HG02981 (cell line): Measurements from ENCODE around the gene BCL2A1.
"Not testable (repeated sequence)": the region's sequence is repeated elsewhere in the genome, so short reads cannot be mapped to it uniquely, and the experiment has no call there.

ENCODE experiments used
- ATAC-seq: cut with Tn5 transposase; IDR thresholded peaks from one replicate; pipeline ENCODE4 v1.9.1; 2021; ENCODE audit warnings: mild to moderate bottlenecking, moderate library complexity; ENCODE audit not compliant: unreplicated experiment

BCL2A1 gene

GRCh38 chr15:79962178-79962577 is 8.8 kb downstream of the BCL2A1 start:
- no peak for ATAC-seq

- no peak for ATAC-seq
These were observed 10.3 kb downstream of the BCL2A1 start for GRCh38 chr15:79960502-79961212.

DNA sequence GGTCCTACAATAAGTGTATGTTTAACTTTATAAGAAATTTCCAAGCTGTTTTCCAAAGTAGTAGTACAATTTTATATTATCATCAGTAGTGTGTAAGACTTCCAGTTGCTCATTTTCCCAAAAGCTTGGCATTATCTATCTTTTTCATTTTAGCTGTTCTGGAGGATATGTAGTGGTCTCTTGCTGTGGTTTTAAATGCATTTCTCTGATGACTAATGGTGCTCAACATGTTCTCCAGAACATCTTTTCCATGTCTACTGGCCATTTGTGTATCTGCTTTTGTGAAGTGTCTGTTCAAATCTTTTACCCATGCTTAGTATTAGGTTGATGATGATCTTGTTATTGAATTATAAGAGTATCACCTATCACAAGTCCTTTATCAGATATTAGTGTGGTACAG is 13.3 kb downstream of the BCL2A1 start:
- no peak for ATAC-seq

GRCh38 chr15:79956354-79956939 is 14.5 kb downstream of the BCL2A1 start:
- no peak for ATAC-seq

DNA sequence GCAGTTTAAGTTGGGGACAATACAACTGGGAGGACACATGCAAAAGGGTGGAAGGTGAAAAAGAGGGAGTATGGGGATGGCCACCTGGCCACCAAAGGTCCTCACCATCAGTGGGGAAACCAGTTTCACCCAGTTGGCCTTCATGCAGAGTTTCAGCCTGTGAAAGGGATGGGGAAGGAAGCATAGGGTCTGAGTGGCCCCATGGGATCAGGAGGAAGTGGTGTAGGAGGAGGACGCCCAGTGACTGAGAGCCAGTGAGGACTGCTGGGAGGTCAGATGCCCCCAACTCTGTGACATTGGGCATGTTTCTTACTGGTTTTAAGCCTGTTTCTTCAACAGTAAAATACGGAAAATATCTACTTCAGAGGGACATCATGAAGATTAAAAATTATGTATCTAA is 16.3 kb downstream of the BCL2A1 start:
- ATAC-seq = no peak

GRCh38 chr15:79953951-79954444 is 17.0 kb downstream of the BCL2A1 start:
- ATAC-seq = no peak

DNA sequence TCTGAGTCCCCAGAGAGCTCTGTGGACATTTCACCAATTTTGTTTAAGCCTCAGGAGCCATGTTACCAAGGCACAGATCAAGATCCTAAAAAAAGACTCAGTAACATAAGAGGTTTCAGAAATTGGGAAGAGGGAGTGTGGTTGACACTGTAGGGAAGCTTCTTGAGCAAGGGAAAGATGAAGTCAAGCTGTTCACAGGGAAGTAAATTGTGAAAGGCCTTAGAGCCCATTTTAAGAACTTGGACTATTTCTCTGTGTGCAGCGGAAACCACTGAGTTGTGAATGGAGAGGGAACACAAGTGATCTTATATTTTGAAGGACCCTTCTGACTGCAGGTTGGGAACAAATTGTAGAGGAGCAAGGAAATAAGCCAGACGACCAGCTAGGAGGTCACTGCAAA is 18.7 kb downstream of the BCL2A1 start:
- ATAC-seq = no peak

- ATAC-seq = no peak
These were observed 20.7 kb downstream of the BCL2A1 start for GRCh38 chr15:79950247-79950646.

GRCh38 chr15:79948761-79949160 is 22.2 kb downstream of the BCL2A1 start:
- ATAC-seq = no peak

GRCh38 chr15:79948095-79948695 is 22.8 kb downstream of the BCL2A1 start:
- no peak for ATAC-seq

- no peak for ATAC-seq
These were observed 24.0 kb downstream of the BCL2A1 start for GRCh38 chr15:79947009-79947408.

DNA sequence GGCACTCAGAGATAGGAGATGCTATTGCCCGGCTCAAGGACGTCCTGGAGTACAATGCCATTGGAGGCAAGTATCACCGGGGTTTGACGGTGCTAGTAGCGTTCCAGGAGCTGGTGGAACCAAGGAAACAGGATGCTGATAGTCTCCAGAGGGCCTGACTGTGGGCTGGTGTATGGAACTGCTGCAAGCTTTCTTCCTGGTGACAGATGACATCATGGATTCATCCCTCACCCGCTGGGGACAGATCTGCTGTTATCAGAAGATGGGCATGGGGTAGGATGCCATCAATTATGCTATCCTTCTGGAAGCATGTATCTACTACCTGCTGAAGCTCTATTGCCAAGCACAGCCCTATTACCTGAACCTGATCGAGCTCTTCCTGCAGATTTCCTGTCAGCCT is 26.4 kb downstream of the BCL2A1 start:
- no peak for ATAC-seq

GRCh38 chr15:79943820-79944219 is 27.2 kb downstream of the BCL2A1 start:
- peak; percentile 90 for ATAC-seq

- ATAC-seq = no peak
These were observed 28.1 kb downstream of the BCL2A1 start for GRCh38 chr15:79942741-79943481.

DNA sequence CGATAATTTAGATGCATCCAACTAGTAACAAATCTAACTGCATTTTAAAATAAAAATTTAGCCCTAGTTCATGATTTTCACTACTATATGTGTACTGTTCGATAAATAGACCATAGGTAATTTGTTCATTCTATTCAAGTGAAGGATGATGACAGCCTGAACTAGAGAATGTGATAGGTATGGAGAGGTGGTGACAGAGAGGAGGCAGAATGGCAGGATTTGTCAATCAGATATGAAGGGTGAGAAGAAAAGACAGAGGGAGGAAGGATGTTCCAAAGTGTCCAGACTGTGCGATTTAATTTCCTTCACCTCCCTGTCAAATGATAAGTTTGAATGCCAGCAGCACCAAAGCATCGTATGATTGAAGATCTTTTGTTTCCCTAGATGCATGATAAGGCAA is 31.6 kb downstream of the BCL2A1 start:
- ATAC-seq = no peak

DNA sequence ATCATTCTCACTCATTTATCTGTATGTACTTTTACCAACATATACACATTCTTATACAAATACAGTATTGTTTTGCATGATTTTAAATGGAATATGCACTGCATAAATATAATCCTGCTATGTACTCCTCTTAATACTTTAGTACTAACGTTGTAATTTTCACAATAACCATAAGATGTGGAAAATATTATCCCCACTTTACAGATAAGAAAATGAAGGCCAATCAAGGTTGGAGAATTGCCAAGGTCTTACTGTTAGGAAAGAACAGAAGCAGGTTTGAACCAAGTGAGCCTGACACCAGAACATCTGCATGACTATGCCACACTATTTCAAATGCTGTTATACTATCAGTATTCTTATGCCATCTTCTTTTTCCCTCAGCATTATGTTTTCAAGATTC is 32.9 kb downstream of the BCL2A1 start:
- no peak for ATAC-seq

DNA sequence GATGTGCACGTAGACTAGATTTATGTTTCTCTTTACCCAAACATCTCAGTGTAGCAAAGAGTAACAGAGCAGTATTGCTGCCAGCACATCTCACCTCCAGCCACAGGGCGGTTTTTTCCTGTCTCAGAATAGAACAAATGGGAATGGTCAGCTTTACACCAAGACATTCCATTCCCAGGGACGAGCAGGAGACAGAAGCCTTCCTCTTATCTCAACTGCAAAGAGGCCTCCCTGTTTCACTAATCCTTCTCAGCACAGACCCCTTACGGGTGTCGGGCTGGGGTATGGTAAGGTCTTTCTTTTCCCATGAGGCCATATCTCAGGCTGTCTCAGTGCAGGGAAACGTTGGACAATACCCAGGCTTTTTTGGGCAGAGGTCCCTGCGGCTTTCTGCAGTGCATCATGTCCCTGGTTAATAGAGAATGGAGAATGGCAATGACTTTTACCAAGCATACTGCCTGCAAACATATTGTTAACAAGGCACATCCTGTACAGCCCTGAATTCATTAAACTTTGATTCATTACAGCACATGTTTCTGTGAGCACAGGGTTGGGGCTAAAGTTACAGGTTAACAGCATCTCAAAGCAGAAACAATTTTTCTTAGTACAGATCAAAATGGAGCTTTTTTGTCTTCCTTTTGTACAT is 35.3 kb downstream of the BCL2A1 start:
- ATAC-seq = not testable (repeated sequence)

DNA sequence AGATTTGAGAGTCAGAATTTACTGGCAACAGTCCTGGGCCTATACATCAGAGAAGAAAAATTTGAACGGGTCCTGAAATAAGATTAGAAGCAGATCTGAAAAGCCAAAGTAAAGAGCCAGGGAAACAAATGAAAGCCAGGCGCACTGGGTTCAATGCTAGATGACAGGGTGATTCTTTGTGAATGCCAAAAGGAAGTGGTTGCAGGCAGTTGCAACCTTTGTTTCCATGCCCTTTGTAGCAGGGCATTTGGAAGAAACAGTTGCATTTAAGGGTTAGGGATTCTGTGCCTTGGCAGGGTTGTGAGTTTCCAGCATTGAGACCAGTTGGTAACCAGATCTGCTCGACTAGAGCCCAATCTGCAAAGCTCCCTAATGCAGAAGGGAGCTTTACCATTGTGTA is 37.8 kb downstream of the BCL2A1 start:
- ATAC-seq = no peak

DNA sequence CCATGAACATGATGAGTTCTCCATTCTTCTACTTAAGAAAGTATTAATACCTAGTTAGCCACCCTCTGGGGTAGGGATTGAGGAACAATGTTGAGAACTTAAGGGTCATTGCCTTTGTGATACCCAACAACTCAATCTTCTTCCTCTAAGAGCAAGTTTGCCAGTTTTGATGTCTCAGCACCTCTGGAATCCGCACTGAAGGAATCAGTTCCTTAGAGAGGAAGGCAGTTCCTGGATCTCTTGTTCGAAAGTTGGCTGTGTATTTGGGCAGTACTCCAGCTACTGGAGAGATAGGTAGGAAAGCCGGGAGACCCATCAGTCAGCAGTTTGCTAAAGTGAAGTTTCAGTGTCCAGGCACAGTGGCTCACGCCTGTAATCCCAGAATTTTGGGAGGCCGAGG is 38.5 kb downstream of the BCL2A1 start:
- ATAC-seq = no peak

DNA sequence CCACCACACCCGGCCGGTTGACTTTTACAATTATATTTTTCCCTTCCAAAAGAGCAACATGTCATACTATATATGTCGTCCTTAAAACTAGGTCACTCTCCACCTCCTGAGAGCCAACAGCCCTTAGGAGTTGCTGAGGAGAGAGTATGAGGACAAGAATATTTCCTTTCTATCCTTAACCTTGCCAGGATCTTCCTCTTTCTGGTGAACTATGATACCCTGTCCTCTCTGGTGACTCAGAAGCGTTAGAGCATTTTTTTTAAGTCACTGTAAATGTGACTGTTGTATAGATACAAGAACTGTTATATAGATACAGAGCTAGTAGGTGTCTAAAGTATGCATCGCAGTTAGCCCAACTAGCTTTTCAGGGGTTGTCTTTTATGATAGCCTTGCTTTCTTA is 40.5 kb downstream of the BCL2A1 start:
- no peak for ATAC-seq

DNA sequence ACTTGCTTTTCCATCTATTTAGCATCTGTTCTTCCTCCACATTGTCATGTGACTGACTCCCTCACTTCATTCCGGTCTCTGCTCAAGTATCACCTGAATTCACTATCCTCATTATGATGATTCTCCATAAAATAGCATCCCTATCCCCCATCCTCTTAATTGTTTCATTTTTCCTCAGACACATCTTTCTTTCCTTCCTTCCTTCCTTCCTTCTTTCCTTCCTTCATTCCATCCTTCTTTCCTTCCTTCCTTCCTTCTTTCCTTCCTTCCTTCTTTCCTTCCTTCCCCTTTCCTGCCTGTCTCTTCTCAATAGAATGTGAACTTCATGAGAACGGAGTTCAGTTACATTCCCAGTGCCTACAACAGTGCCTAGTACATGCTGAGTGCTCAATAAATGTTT is 41.6 kb downstream of the BCL2A1 start:
- ATAC-seq = no peak
